ENCODE results near the gene FKRP.

DNA sequence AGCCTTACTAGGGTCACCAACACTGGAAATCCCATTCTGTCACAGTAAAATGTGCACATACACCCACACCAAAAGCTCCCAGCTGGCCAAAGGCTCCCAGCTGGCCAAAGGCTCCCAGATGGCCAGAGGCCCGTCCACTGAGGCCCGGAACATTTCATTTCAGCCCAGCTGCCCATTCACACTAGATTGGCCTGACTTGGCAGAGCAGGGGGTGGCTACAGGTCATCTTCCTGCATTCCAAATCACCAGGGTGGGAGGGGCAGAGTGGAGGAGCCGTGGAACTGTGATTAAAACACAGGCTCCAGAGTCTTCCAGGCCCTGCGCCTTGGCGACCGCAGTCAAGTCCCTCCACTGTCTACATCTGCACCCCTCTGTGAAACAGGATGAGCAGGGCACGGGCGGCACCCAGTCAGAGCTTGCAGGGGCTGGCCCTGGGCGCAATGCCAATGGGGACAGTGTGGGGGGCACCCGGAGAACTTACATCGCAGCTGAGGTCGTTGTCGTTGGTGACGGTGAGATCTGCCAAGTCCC is 18.8 kb upstream of the FKRP start:
- TF ChIP-seq, protein P1, sequence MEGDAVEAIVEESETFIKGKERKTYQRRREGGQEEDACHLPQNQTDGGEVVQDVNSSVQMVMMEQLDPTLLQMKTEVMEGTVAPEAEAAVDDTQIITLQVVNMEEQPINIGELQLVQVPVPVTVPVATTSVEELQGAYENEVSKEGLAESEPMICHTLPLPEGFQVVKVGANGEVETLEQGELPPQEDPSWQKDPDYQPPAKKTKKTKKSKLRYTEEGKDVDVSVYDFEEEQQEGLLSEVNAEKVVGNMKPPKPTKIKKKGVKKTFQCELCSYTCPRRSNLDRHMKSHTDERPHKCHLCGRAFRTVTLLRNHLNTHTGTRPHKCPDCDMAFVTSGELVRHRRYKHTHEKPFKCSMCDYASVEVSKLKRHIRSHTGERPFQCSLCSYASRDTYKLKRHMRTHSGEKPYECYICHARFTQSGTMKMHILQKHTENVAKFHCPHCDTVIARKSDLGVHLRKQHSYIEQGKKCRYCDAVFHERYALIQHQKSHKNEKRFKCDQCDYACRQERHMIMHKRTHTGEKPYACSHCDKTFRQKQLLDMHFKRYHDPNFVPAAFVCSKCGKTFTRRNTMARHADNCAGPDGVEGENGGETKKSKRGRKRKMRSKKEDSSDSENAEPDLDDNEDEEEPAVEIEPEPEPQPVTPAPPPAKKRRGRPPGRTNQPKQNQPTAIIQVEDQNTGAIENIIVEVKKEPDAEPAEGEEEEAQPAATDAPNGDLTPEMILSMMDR (IDR thresholded peaks at IDR 0.05) = no peak
- TF ChIP-seq ZNF138 (CRISPR knock-in tag; conservative IDR thresholded peaks at IDR 0.05) = no peak
- no peak for TF ChIP-seq HMGA2 (CRISPR knock-in tag; IDR thresholded peaks at IDR 0.05)
- TF ChIP-seq, protein P2, sequence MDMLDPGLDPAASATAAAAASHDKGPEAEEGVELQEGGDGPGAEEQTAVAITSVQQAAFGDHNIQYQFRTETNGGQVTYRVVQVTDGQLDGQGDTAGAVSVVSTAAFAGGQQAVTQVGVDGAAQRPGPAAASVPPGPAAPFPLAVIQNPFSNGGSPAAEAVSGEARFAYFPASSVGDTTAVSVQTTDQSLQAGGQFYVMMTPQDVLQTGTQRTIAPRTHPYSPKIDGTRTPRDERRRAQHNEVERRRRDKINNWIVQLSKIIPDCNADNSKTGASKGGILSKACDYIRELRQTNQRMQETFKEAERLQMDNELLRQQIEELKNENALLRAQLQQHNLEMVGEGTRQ (CRISPR knock-in tag; IDR thresholded peaks at IDR 0.05) = no peak
- TF ChIP-seq IRF2 (CRISPR knock-in tag; IDR thresholded peaks at IDR 0.05; ENCODE audit: borderline replicate concordance, low read depth) = no peak
- no peak for TF ChIP-seq FOXJ3 (CRISPR knock-in tag; IDR thresholded peaks at IDR 0.05; ENCODE audit: borderline replicate concordance)
- TF ChIP-seq CBFB (CRISPR knock-in tag; IDR thresholded peaks at IDR 0.05; ENCODE audit: low read depth) = no peak
- TF ChIP-seq NR2C2 (CRISPR knock-in tag; IDR thresholded peaks at IDR 0.05) = no peak
- TF ChIP-seq, protein P3, sequence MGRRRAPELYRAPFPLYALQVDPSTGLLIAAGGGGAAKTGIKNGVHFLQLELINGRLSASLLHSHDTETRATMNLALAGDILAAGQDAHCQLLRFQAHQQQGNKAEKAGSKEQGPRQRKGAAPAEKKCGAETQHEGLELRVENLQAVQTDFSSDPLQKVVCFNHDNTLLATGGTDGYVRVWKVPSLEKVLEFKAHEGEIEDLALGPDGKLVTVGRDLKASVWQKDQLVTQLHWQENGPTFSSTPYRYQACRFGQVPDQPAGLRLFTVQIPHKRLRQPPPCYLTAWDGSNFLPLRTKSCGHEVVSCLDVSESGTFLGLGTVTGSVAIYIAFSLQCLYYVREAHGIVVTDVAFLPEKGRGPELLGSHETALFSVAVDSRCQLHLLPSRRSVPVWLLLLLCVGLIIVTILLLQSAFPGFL (CRISPR knock-in tag; IDR thresholded peaks at IDR 0.05; ENCODE audit: borderline replicate concordance) = no peak
